GM18870 (cell line): Measurements from ENCODE around the gene HEATR3.

Experiments
- ATAC-seq: cut with Tn5 transposase; IDR thresholded peaks from one replicate; pipeline ENCODE4 v1.9.1; 2021; ENCODE audit warnings: moderate library complexity; ENCODE audit not compliant: unreplicated experiment

The HEATR3 gene

GRCh38 chr16:50152807-50153595 is 87.2 kb downstream of the HEATR3 start, which contains the start of gene TENT4B:
TSS of gene TENT4B (plus strand) at chr16:50153306. CDS start at chr16:50153622, 316 bp downstream.
- peak; percentile 77 for ATAC-seq

GRCh38 chr16:50153596-50154419 is 88.0 kb downstream of the HEATR3 start:
- no peak for ATAC-seq

- ATAC-seq = no peak
These were observed 88.7 kb downstream of the HEATR3 start for GRCh38 chr16:50154420-50154950.

- no peak for ATAC-seq
These were observed 90.2 kb downstream of the HEATR3 start for GRCh38 chr16:50155925-50156324.
